Measurements from ENCODE around the gene AP4M1.

The AP4M1 gene

GRCh38 chr7:100107125-100107737 lies 5.8 kb downstream of the AP4M1 start:
- Histone ChIP-seq H3K4me1 (ENCODE audit: control insufficient read depth, insufficient read depth, low read length, poor library complexity, severe bottlenecking) (no peaks in the 10 kb centered on the region), H3K27me3 (replicated peaks; ENCODE audit: control insufficient read depth, insufficient read depth, low read length, poor library complexity, severe bottlenecking) (no peaks in the 10 kb centered on the region), H3K36me3 (ENCODE audit: control insufficient read depth, insufficient read depth, low read length) (peaks cover 47% of the 10 kb centered on the region), H3K9me3 (ENCODE audit: control insufficient read depth, low read length) (no peaks in the 10 kb centered on the region), H3K27ac (ENCODE audit: insufficient read depth, low read length, poor library complexity, severe bottlenecking) (no peak overlapping the region), H3K4me3 (ENCODE audit: insufficient read depth, low read depth, low read length, poor library complexity, severe bottlenecking) (no peak overlapping the region)
- DNase-seq, result no peak

GRCh38 chr7:100107890-100108289 lies 6.4 kb downstream of the AP4M1 start:
- no peaks in the 10 kb centered on the region for H3K4me1 ChIP-seq (ENCODE audit: control insufficient read depth, insufficient read depth, low read length, poor library complexity, severe bottlenecking)
- H3K36me3 ChIP-seq (ENCODE audit: control insufficient read depth, insufficient read depth, low read length), result peaks cover 48% of the 10 kb centered on the region
- H3K9me3 ChIP-seq (ENCODE audit: control insufficient read depth, low read length), result no peaks in the 10 kb centered on the region
- no peak overlapping the region for H3K27ac ChIP-seq (ENCODE audit: insufficient read depth, low read length, poor library complexity, severe bottlenecking)
- DNase-seq, result no peak
- H3K4me3 ChIP-seq (ENCODE audit: insufficient read depth, low read depth, low read length, poor library complexity, severe bottlenecking), result no peak overlapping the region
- H3K27me3 ChIP-seq (replicated peaks; ENCODE audit: control insufficient read depth, insufficient read depth, low read length, poor library complexity, severe bottlenecking), result no peaks in the 10 kb centered on the region

GRCh38 chr7:100109521-100110163 lies 8.2 kb downstream of the AP4M1 start:
- Histone ChIP-seq H3K4me1 (ENCODE audit: control insufficient read depth, insufficient read depth, low read length, poor library complexity, severe bottlenecking) (no peaks in the 10 kb centered on the region), H3K36me3 (ENCODE audit: control insufficient read depth, insufficient read depth, low read length) (peaks cover 61% of the 10 kb centered on the region), H3K27ac (ENCODE audit: insufficient read depth, low read length, poor library complexity, severe bottlenecking) (no peak overlapping the region), H3K4me3 (ENCODE audit: insufficient read depth, low read depth, low read length, poor library complexity, severe bottlenecking) (no peak overlapping the region), H3K27me3 (replicated peaks; ENCODE audit: control insufficient read depth, insufficient read depth, low read length, poor library complexity, severe bottlenecking) (no peaks in the 10 kb centered on the region), H3K9me3 (ENCODE audit: control insufficient read depth, low read length) (no peaks in the 10 kb centered on the region)
- no peak for DNase-seq

- Histone ChIP-seq H3K4me1 (ENCODE audit: control insufficient read depth, insufficient read depth, low read length, poor library complexity, severe bottlenecking) (no peaks in the 10 kb centered on the region), H3K36me3 (ENCODE audit: control insufficient read depth, insufficient read depth, low read length) (peaks cover 62% of the 10 kb centered on the region), H3K27me3 (replicated peaks; ENCODE audit: control insufficient read depth, insufficient read depth, low read length, poor library complexity, severe bottlenecking) (no peaks in the 10 kb centered on the region), H3K9me3 (ENCODE audit: control insufficient read depth, low read length) (no peaks in the 10 kb centered on the region), H3K27ac (ENCODE audit: insufficient read depth, low read length, poor library complexity, severe bottlenecking) (no peak overlapping the region), H3K4me3 (ENCODE audit: insufficient read depth, low read depth, low read length, poor library complexity, severe bottlenecking) (no peak overlapping the region)
- DNase-seq, result no peak
These were observed 9.7 kb downstream of the AP4M1 start for GRCh38 chr7:100111156-100111555.

- H3K27me3 ChIP-seq (replicated peaks; ENCODE audit: control insufficient read depth, insufficient read depth, low read length, poor library complexity, severe bottlenecking), result no peaks in the 10 kb centered on the region
- peaks cover 57% of the 10 kb centered on the region for H3K36me3 ChIP-seq (ENCODE audit: control insufficient read depth, insufficient read depth, low read length)
- no peak overlapping the region for H3K4me3 ChIP-seq (ENCODE audit: insufficient read depth, low read depth, low read length, poor library complexity, severe bottlenecking)
- no peak for DNase-seq
- no peak overlapping the region for H3K27ac ChIP-seq (ENCODE audit: insufficient read depth, low read length, poor library complexity, severe bottlenecking)
- no peaks in the 10 kb centered on the region for H3K9me3 ChIP-seq (ENCODE audit: control insufficient read depth, low read length)
- H3K4me1 ChIP-seq (ENCODE audit: control insufficient read depth, insufficient read depth, low read length, poor library complexity, severe bottlenecking), result no peaks in the 10 kb centered on the region
These were observed 10.5 kb downstream of the AP4M1 start for GRCh38 chr7:100111914-100112313.

DNA sequence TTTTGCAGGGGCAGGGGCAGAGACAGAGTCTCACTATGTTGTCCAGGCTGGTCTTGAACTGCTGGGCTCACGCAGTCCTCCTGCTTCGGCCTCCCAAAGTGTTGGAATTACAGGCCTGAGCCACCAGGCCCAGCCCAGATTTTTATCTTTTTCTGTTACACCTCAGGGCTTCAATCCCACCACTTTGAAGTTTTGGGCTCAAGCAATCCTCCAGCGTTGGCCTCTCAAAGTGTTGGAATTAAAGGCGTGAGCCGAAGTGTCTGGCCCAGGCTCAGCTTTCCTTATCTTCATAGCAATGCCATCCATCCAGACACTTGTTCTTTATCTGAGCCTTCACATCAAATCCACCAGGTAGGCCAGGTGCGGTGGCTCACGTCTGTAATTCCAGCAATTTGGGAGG lies 13.6 kb downstream of the AP4M1 start:
- H3K9me3 ChIP-seq (ENCODE audit: control insufficient read depth, low read length), result no peaks in the 10 kb centered on the region
- H3K27me3 ChIP-seq (replicated peaks; ENCODE audit: control insufficient read depth, insufficient read depth, low read length, poor library complexity, severe bottlenecking), result no peaks in the 10 kb centered on the region
- peaks cover 38% of the 10 kb centered on the region for H3K36me3 ChIP-seq (ENCODE audit: control insufficient read depth, insufficient read depth, low read length)
- H3K4me1 ChIP-seq (ENCODE audit: control insufficient read depth, insufficient read depth, low read length, poor library complexity, severe bottlenecking), result peaks cover 7% of the 10 kb centered on the region
- DNase-seq, result no peak
- H3K27ac ChIP-seq (ENCODE audit: insufficient read depth, low read length, poor library complexity, severe bottlenecking), result no peak overlapping the region
- H3K4me3 ChIP-seq (ENCODE audit: insufficient read depth, low read depth, low read length, poor library complexity, severe bottlenecking), result no peak overlapping the region

- H3K9me3 ChIP-seq (ENCODE audit: control insufficient read depth, low read length), result no peaks in the 10 kb centered on the region
- peaks cover 13% of the 10 kb centered on the region for H3K4me1 ChIP-seq (ENCODE audit: control insufficient read depth, insufficient read depth, low read length, poor library complexity, severe bottlenecking)
- no peak for DNase-seq
- H3K27ac ChIP-seq (ENCODE audit: insufficient read depth, low read length, poor library complexity, severe bottlenecking), result peak overlapping the region; percentile 96
- H3K36me3 ChIP-seq (ENCODE audit: control insufficient read depth, insufficient read depth, low read length), result peaks cover 20% of the 10 kb centered on the region
- peak overlapping the region; percentile 90 for H3K4me3 ChIP-seq (ENCODE audit: insufficient read depth, low read depth, low read length, poor library complexity, severe bottlenecking)
- no peaks in the 10 kb centered on the region for H3K27me3 ChIP-seq (replicated peaks; ENCODE audit: control insufficient read depth, insufficient read depth, low read length, poor library complexity, severe bottlenecking)
These were observed 17.1 kb downstream of the AP4M1 start for GRCh38 chr7:100118388-100119071.

DNA sequence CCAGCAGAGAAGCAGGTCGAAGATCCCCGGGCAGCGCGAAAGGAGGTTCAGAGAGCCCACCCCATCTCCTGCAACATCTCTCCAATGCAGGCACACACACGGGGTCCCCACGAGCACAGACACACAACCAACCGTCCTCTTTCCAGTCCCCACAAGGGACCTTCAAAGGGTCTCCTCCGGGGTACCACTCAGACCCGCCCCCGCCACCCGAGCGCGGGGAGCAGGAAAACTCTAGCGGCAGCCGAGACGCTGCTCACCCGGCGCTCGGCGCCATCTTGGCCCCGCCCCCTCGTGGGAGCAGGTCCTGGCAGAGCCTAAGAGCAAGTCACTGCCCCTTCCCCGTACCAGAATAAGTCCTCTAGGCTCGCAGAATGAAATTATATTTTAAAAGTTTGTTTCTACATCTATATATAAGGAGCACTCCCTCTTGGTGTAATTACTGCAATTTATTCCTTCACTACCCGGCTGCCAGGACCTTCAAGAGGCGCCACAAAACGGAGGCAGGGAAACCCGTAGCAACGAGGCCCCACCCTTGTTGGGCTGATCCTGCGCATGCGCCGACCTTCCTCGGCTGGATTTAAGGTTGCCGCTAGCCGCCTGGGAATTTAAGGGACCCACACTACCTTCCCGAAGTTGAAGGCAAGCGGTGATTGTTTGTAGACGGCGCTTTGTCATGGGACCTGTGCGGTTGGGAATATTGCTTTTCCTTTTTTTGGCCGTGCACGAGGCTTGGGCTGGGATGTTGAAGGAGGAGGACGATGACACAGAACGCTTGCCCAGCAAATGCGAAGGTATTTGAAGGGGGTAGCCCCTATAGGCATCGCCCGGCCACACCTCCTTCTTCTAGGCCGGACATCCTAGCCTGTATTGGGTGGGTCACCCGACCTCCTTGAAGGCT lies 17.9 kb downstream of the AP4M1 start, which contains the start of the genes CNPY4 and TAF6:
Gene CNPY4 (plus strand): TSS at position 563 of the 898 bp plus-strand sequence. CDS start 111 bp downstream, at position 674.
Gene TAF6 (minus strand): TSS at position 287 of the 898 bp plus-strand sequence. CDS start 5,149 bp downstream, outside the sequence.
- Histone ChIP-seq H3K36me3 (ENCODE audit: control insufficient read depth, insufficient read depth, low read length) (peaks cover 16% of the 10 kb centered on the region), H3K4me3 (ENCODE audit: insufficient read depth, low read depth, low read length, poor library complexity, severe bottlenecking) (peak within 1 kb of the TSS; percentile 90), H3K27ac (ENCODE audit: insufficient read depth, low read length, poor library complexity, severe bottlenecking) (peak within 1 kb of the TSS; percentile 96), H3K27me3 (replicated peaks; ENCODE audit: control insufficient read depth, insufficient read depth, low read length, poor library complexity, severe bottlenecking) (no peaks in the 10 kb centered on the region), H3K9me3 (ENCODE audit: control insufficient read depth, low read length) (no peaks in the 10 kb centered on the region), H3K4me1 (ENCODE audit: control insufficient read depth, insufficient read depth, low read length, poor library complexity, severe bottlenecking) (peaks cover 13% of the 10 kb centered on the region)
- peak; percentile 89 to 94 (median 92) for DNase-seq

DNA sequence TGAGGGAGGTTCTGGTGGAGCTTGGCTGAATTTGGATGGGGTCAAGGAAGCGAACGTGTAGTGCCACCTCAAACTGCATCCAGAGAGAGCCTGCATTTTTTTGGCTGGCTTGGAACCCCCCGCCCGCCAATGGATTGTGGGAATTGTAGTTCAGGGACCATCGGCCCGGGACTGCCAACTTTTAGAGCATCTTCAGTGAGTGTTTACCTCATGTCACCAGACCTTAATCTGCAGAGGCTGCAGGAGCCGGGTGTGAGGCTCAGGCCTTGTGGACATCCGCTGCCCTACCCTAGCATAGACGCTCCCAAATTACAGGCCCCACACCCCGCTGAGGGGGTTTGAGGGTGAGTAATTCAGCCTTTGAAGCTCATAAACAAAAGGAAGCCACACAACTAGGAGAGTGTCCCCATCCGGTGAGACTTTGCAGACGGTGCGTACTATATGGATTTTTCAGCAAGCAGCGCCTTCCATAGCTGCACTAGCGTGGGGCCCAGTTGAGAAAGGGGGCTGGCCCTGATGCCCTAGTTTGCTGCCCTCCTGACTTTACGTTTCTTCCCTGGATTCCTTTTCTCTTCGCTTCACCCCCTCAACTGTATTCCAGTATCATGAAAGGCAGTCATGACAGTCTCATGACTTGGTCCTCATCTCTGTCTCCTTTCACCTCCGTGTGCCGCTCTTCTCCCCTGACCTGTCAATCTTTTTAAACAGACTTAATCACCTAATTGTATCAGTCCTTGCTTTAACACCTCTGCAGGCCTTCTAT lies 18.7 kb downstream of the AP4M1 start:
- peak overlapping the region; percentile 96 for H3K27ac ChIP-seq (ENCODE audit: insufficient read depth, low read length, poor library complexity, severe bottlenecking)
- H3K4me3 ChIP-seq (ENCODE audit: insufficient read depth, low read depth, low read length, poor library complexity, severe bottlenecking), result peak overlapping the region; percentile 90
- peak; percentile 42 to 69 (median 63) for DNase-seq
- H3K9me3 ChIP-seq (ENCODE audit: control insufficient read depth, low read length), result no peaks in the 10 kb centered on the region
- peaks cover 13% of the 10 kb centered on the region for H3K4me1 ChIP-seq (ENCODE audit: control insufficient read depth, insufficient read depth, low read length, poor library complexity, severe bottlenecking)
- H3K36me3 ChIP-seq (ENCODE audit: control insufficient read depth, insufficient read depth, low read length), result peaks cover 17% of the 10 kb centered on the region
- no peaks in the 10 kb centered on the region for H3K27me3 ChIP-seq (replicated peaks; ENCODE audit: control insufficient read depth, insufficient read depth, low read length, poor library complexity, severe bottlenecking)

Data from effector memory CD4-positive, alpha-beta T cell (primary cell).